ENCODE measurements around the gene CCDC154.

- TF ChIP-seq CTCF (conservative IDR thresholded peaks at IDR 0.05; ENCODE audit: low read depth in 2 of 2) (no peak), POLR2AphosphoS5 (IDR thresholded peaks at IDR 0.05; ENCODE audit: low read depth) (no peak), EZH2phosphoT487 (IDR thresholded peaks at IDR 0.05; ENCODE audit: unreplicated experiment) (no peak), STAT1 (IDR thresholded peaks at IDR 0.05; ENCODE audit: unreplicated experiment) (no peak), EZH2 (IDR thresholded peaks at IDR 0.05; ENCODE audit: low read depth, unreplicated experiment) (no peak)
- TF ChIP-seq, protein P1, sequence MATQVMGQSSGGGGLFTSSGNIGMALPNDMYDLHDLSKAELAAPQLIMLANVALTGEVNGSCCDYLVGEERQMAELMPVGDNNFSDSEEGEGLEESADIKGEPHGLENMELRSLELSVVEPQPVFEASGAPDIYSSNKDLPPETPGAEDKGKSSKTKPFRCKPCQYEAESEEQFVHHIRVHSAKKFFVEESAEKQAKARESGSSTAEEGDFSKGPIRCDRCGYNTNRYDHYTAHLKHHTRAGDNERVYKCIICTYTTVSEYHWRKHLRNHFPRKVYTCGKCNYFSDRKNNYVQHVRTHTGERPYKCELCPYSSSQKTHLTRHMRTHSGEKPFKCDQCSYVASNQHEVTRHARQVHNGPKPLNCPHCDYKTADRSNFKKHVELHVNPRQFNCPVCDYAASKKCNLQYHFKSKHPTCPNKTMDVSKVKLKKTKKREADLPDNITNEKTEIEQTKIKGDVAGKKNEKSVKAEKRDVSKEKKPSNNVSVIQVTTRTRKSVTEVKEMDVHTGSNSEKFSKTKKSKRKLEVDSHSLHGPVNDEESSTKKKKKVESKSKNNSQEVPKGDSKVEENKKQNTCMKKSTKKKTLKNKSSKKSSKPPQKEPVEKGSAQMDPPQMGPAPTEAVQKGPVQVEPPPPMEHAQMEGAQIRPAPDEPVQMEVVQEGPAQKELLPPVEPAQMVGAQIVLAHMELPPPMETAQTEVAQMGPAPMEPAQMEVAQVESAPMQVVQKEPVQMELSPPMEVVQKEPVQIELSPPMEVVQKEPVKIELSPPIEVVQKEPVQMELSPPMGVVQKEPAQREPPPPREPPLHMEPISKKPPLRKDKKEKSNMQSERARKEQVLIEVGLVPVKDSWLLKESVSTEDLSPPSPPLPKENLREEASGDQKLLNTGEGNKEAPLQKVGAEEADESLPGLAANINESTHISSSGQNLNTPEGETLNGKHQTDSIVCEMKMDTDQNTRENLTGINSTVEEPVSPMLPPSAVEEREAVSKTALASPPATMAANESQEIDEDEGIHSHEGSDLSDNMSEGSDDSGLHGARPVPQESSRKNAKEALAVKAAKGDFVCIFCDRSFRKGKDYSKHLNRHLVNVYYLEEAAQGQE (IDR thresholded peaks at IDR 0.05; ENCODE audit: unreplicated experiment) = no peak
Measured at GRCh38 chr16:1454561-1454960, 10.2 kb upstream of the CCDC154 start.

All from GM23338 (cell line).